H1 (cell line): Measurements from ENCODE around the gene CGA. TPM values are rescaled to one million over a fixed set of nuclear protein-coding genes. Genes with fewer than 3 reads are reported as not detected.

Source experiments
- JUND ChIP-seq: IDR thresholded peaks from 2 replicates; pipeline ENCODE4 v1.6.1; 2011; ENCODE audit warnings: mild to moderate bottlenecking, improper control_type of control experiment, low read length
- KDM4A ChIP-seq: IDR thresholded peaks from one replicate; pipeline ENCODE4 v1.7.1; 2012; ENCODE audit warnings: low read depth, mild to moderate bottlenecking, moderate library complexity, low read length, inconsistent platforms; ENCODE audit not compliant: severe bottlenecking
- NANOG ChIP-seq: IDR thresholded peaks from 2 replicates; pipeline ENCODE4 v1.6.1; 2011; ENCODE audit warnings: low read length, low read depth, mild to moderate bottlenecking, inconsistent platforms; ENCODE audit not compliant: insufficient read depth, poor library complexity, severe bottlenecking
- USF2 ChIP-seq: IDR thresholded peaks from 2 replicates; pipeline ENCODE4 v1.6.1; 2011; ENCODE audit warnings: low read length, improper control_type of control experiment
- polyA plus RNA-seq, 7 experiments: library from polyadenylated mRNA; depleted of rRNA in 3 of 7; stranded (reverse) in 5 of 7; unstranded in 2 of 7; fragments of >200 nt in 5 of 7; fragments of 200-250 nt in 2 of 7; gene quantifications; 1 replicate in 5 of 7; 2 replicates in 1 of 7; 4 replicates in 1 of 7; pipeline versions ENCODE4 v1.2.1 to v1.2.3, GENCODE V29; 2011 to 2013; ENCODE audit warnings: missing spikeins in 2 of 7, mixed read lengths in 2 of 7
- total RNA-seq: library from RNA; stranded (reverse); fragmentation: NEBNext Ultra II Directional; extraction: Animal tissue kit (Norgen Biotek cat#: 25700); gene quantifications from 2 replicates; pipeline ENCODE4 v1.2.1, GENCODE V29; 2021

CGA gene
- total and polyA plus RNA-seq, 2 of the 8 experiments (the other 6 are each of a cell fraction or from before 2014, with no cell fraction given), result not detected

DNA sequence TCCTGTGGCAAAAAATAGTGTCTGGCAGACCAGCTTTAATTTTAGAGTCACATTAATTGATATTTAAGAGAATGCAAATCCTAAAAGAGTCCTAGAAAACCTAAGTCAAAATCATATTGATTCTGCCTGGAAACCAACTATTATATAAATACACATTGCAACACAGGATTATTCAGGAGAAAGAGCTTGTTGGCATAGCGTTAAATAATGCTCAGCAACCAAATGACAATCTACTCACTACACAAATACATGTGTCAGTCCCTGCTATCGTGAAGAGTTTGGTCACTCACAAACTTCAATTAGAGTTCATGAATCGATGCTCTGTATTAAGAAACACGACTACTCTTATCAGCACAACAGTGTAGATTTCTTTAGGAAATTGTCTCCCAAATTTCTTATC, 54.2 kb downstream of the CGA start (continued):
- TF ChIP-seq NANOG (no peak), KDM4A (no peak), JUND (no peak), USF2 (no peak)
- TF ChIP-seq, all 59 proteins: peak for 0

Other genes starting within 250 kb of the CGA start
- not detected in 2 replicates for gene HTR1E, start 157.6 kb downstream of the CGA start, total RNA-seq
- gene HTR1E, start 157.6 kb downstream of the CGA start, polyA plus RNA-seq (2011; rRNA removed), result 0.09 TPM in 2 replicates
- 38.0 and 44.2 TPM in 2 replicates for gene ZNF292, start 60.5 kb upstream of the CGA start, total RNA-seq
- 5.0 and 6.8 TPM in 2 replicates for gene ZNF292, start 60.5 kb upstream of the CGA start, polyA plus RNA-seq (2011; rRNA removed)
- 8.6 and 10.7 TPM in 2 replicates for gene SMIM8, start 227.5 kb upstream of the CGA start, total RNA-seq
- 1.6 and 3.0 TPM in 2 replicates for gene SMIM8, start 227.5 kb upstream of the CGA start, polyA plus RNA-seq (2011; rRNA removed)
- gene GJB7, start 234.2 kb upstream of the CGA start, total RNA-seq, result 0.63 and 0.99 TPM in 2 replicates
- gene GJB7, start 234.2 kb upstream of the CGA start, polyA plus RNA-seq (2011; rRNA removed), result 0.41 and 0.65 TPM in 2 replicates
- 0.90 and 1.5 TPM in 2 replicates for gene C6orf163, start 249.7 kb upstream of the CGA start, total RNA-seq
- gene C6orf163, start 249.7 kb upstream of the CGA start, polyA plus RNA-seq (2011; rRNA removed), result 0.35 and 0.36 TPM in 2 replicates